Glutamatergic neuron (in vitro differentiated cells): Measurements from ENCODE around the gene STK17A. TPM values are rescaled to one million over a fixed set of nuclear protein-coding genes. Genes with fewer than 3 reads are reported as not detected.
"Not testable (repeated sequence)": the region's sequence is repeated elsewhere in the genome, so short reads cannot be mapped to it uniquely, and the experiment has no call there.

Experiments used
- DNase-seq: peaks from one replicate; pipeline ENCODE4 v3.0.0; 2022
- H3K27ac Mint-ChIP-seq: one replicate; pipeline ENCODE4 v1.8.0; 2020; ENCODE audit warnings: mild to moderate bottlenecking, mixed read lengths, inconsistent platforms; ENCODE audit not compliant: unreplicated experiment
- H3K27me3 Mint-ChIP-seq: one replicate; pipeline ENCODE4 v1.8.0; 2020; ENCODE audit warnings: mild to moderate bottlenecking, moderate library complexity, mixed read lengths, inconsistent platforms; ENCODE audit not compliant: unreplicated experiment
- H3K36me3 Mint-ChIP-seq: one replicate; pipeline ENCODE4 v1.8.0; 2020; ENCODE audit warnings: mild to moderate bottlenecking, mixed read lengths, inconsistent platforms; ENCODE audit not compliant: unreplicated experiment
- H3K4me1 Mint-ChIP-seq: one replicate; pipeline ENCODE4 v1.8.0; 2020; ENCODE audit warnings: mild to moderate bottlenecking, low read depth, mixed read lengths, inconsistent platforms; ENCODE audit not compliant: unreplicated experiment
- H3K4me3 Mint-ChIP-seq: one replicate; pipeline ENCODE4 v1.8.0; 2020; ENCODE audit warnings: mild to moderate bottlenecking, mixed read lengths, inconsistent platforms; ENCODE audit not compliant: unreplicated experiment
- H3K9me3 Mint-ChIP-seq: one replicate; pipeline ENCODE4 v1.8.0; 2020; ENCODE audit warnings: mild to moderate bottlenecking, moderate library complexity, mixed read lengths, inconsistent platforms; ENCODE audit not compliant: unreplicated experiment
- CTCF ChIP-seq: fragments of 200-600 bp; sonication (generic); IDR thresholded peaks from one replicate; pipeline ENCODE4 v1.5.0; 2021; ENCODE audit not compliant: partially characterized antibody, unreplicated experiment
- total RNA-seq: library from RNA; stranded (reverse); fragmentation: NEBNext Ultra II Directional; extraction: Animal tissue kit (Norgen Biotek cat#: 25700); gene quantifications from one replicate; pipeline ENCODE4 v1.2.1, GENCODE V29; 2021; ENCODE audit not compliant: unreplicated experiment

The STK17A gene
- total RNA-seq, 1 donor from 2014 or later, result 26.8 TPM

- Mint-ChIP-seq H3K27ac (no peak overlapping the region), H3K9me3 (no peaks in the 10 kb centered on the region), H3K36me3 (no peaks in the 10 kb centered on the region), H3K4me1 (peaks cover 2% of the 10 kb centered on the region), H3K4me3 (no peak overlapping the region), H3K27me3 (no peaks in the 10 kb centered on the region)
- no peak for DNase-seq
- no peak for TF ChIP-seq CTCF
Measured at GRCh38 chr7:43572516-43573049, 10.3 kb upstream of the STK17A start.

- not testable (repeated sequence) for H3K4me1 Mint-ChIP-seq, H3K36me3 Mint-ChIP-seq, H3K27me3 Mint-ChIP-seq, DNase-seq, H3K4me3 Mint-ChIP-seq, H3K27ac Mint-ChIP-seq, H3K9me3 Mint-ChIP-seq
Measured at GRCh38 chr7:43573832-43574231, 9.1 kb upstream of the STK17A start.

- peaks cover 4% of the 10 kb centered on the region for H3K9me3 Mint-ChIP-seq
- no peak for TF ChIP-seq CTCF
- H3K4me1 Mint-ChIP-seq, result peaks cover 4% of the 10 kb centered on the region
- no peak overlapping the region for H3K4me3 Mint-ChIP-seq
- peaks cover 6% of the 10 kb centered on the region for H3K36me3 Mint-ChIP-seq
- no peak overlapping the region for H3K27ac Mint-ChIP-seq
- no peak for DNase-seq
- H3K27me3 Mint-ChIP-seq, result no peaks in the 10 kb centered on the region
Measured at GRCh38 chr7:43575506-43575905, 7.4 kb upstream of the STK17A start.

- Mint-ChIP-seq H3K4me1 (peaks cover 4% of the 10 kb centered on the region), H3K4me3 (no peak overlapping the region), H3K9me3 (peaks cover 4% of the 10 kb centered on the region), H3K27me3 (no peaks in the 10 kb centered on the region), H3K27ac (no peak overlapping the region), H3K36me3 (peaks cover 6% of the 10 kb centered on the region)
- no peak for TF ChIP-seq CTCF
- DNase-seq, result no peak
Measured at GRCh38 chr7:43576241-43576640, 6.7 kb upstream of the STK17A start.

GRCh38 chr7:43577485-43577951, 5.4 kb upstream of the STK17A start:
- Mint-ChIP-seq H3K27ac (peak overlapping the region; percentile 16), H3K9me3 (peaks cover 12% of the 10 kb centered on the region), H3K4me1 (peaks cover 13% of the 10 kb centered on the region), H3K36me3 (peaks cover 6% of the 10 kb centered on the region), H3K4me3 (no peak overlapping the region), H3K27me3 (no peaks in the 10 kb centered on the region)
- DNase-seq, result no peak
- no peak for TF ChIP-seq CTCF
